Ascending aorta (tissue), 2 donors: ENCODE measurements around the gene PIGB. TPM values are rescaled to one million over a fixed set of nuclear protein-coding genes. Genes with fewer than 3 reads are reported as not detected.
"Not testable (repeated sequence)": the region's sequence is repeated elsewhere in the genome, so short reads cannot be mapped to it uniquely, and the experiment has no call there.

Experiments used
- DNase-seq, 2 donors: peaks; one replicate each; pipeline ENCODE4 v3.0.0-alpha.2; 2019; ENCODE audit warnings: low spot score in 2 of 2
- H3K27ac ChIP-seq, 2 donors: fragments of 200-600 bp; sonication (generic); one replicate each; pipeline ENCODE4 v1.5.1; 2016 to 2017; ENCODE audit warnings: mild to moderate bottlenecking in 1 of 2
- H3K27me3 ChIP-seq: fragments of 200-600 bp; sonication (generic); one replicate; pipeline ENCODE4 v1.5.1; 2017
- H3K36me3 ChIP-seq, 2 donors: fragments of 200-600 bp; sonication (generic); one replicate each; pipeline ENCODE4 v1.5.1; 2016
- H3K4me1 ChIP-seq, 2 donors: fragments of 200-600 bp; sonication (generic); one replicate each; pipeline ENCODE4 v1.5.1; 2016 to 2017; ENCODE audit warnings: mild to moderate bottlenecking in 1 of 2
- H3K4me3 ChIP-seq, 2 donors: fragments of 200-600 bp; sonication (generic); one replicate each; pipeline ENCODE4 v1.5.1; 2016 to 2017; ENCODE audit warnings: mild to moderate bottlenecking in 1 of 2
- H3K9me3 ChIP-seq, 2 donors: fragments of 200-600 bp; sonication (generic); one replicate each; pipeline ENCODE4 v1.5.1; 2016
- intact Hi-C: fragments of 100-400 bp; cut with DNase I; formaldehyde crosslinking; loops from one replicate; pipeline ENCODE4 v1.15.1; 2023
- total RNA-seq: library from RNA; depleted of rRNA; stranded (reverse); fragments of >200 nt; gene quantifications from one replicate; pipeline ENCODE4 v1.1.0, GENCODE V29; 2016
- TF ChIP-seq, protein P1 (sequence below), 3 experiments: fragments of 200-600 bp in 2 of 3; fragments of 450-650 bp in 1 of 3; sonication (generic) in 2 of 3; IDR thresholded peaks; one replicate each; pipeline ENCODE4 v1.5.1; 2016 to 2019; ENCODE audit warnings: antibody characterized with exemption in 3 of 3, mild to moderate bottlenecking in 1 of 3, moderate library complexity in 1 of 3

The PIGB gene
- total RNA-seq, 1 donor from 2014 or later, result 50.3 TPM

DNA sequence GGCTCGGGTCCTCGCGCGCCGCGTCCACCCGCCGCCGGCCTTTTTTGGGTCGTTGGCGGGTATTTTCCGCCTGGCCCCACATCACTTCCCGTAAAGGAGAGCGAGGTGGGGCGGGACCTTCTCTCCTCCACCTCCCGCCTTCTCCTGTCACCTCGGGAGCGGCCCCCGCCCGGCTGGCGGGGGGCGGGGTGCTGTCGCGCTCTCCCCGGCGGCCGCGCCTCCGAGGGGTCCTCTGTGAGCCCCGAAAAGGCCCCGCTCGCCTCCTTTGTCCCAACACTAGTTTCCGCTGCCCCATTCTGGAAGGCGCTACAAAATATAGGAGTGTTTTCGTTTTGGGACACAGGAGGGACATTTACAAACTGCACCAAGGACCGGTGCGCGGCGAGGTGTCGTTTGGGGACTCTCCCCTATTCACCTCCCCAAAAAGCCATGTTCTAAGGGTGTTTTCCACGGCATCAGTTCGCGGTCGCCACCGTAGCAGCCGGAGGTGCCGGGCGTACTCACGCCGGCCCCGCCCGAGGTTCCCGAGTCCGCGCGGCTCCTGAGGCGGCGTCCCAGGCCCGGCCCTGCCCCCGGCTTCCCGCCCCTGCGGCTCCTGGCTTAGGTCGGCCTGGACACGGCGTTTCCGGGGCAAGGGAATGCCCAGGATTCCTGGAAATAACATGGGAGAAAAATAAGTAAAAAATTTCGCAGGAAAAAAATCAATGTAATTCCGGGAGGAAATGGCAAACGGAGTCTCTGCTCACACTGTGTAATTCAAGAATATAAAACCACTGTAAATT, 29.1 kb upstream of the PIGB start, which contains the start of gene RAB27A:
TSS of gene RAB27A (minus strand) at position 68 of the 782 bp plus-strand sequence. CDS start 54,879 bp downstream, outside the sequence.
- TF ChIP-seq, protein P1, sequence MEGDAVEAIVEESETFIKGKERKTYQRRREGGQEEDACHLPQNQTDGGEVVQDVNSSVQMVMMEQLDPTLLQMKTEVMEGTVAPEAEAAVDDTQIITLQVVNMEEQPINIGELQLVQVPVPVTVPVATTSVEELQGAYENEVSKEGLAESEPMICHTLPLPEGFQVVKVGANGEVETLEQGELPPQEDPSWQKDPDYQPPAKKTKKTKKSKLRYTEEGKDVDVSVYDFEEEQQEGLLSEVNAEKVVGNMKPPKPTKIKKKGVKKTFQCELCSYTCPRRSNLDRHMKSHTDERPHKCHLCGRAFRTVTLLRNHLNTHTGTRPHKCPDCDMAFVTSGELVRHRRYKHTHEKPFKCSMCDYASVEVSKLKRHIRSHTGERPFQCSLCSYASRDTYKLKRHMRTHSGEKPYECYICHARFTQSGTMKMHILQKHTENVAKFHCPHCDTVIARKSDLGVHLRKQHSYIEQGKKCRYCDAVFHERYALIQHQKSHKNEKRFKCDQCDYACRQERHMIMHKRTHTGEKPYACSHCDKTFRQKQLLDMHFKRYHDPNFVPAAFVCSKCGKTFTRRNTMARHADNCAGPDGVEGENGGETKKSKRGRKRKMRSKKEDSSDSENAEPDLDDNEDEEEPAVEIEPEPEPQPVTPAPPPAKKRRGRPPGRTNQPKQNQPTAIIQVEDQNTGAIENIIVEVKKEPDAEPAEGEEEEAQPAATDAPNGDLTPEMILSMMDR (IDR thresholded peaks at IDR 0.05), result no peak
- H3K27ac ChIP-seq, result peak within 1 kb of the TSS; percentile 90 to 96
- peak within 1 kb of the TSS; percentile 60 to 95 for H3K4me3 ChIP-seq
- peaks cover 0 to 10% of the 10 kb centered on the region in 2 donors for H3K4me1 ChIP-seq
- no peaks in the 10 kb centered on the region for H3K9me3 ChIP-seq
- H3K36me3 ChIP-seq, result no peaks in the 10 kb centered on the region
- peak; percentile 41 to 88 for DNase-seq
- intact Hi-C loops, result loop anchor here (1.0 to 10.0 kb wide), 4 partner anchors 28 to 1315 kb away; partner anchors contain the start of gene UNC13C
- no peaks in the 10 kb centered on the region for H3K27me3 ChIP-seq

DNA sequence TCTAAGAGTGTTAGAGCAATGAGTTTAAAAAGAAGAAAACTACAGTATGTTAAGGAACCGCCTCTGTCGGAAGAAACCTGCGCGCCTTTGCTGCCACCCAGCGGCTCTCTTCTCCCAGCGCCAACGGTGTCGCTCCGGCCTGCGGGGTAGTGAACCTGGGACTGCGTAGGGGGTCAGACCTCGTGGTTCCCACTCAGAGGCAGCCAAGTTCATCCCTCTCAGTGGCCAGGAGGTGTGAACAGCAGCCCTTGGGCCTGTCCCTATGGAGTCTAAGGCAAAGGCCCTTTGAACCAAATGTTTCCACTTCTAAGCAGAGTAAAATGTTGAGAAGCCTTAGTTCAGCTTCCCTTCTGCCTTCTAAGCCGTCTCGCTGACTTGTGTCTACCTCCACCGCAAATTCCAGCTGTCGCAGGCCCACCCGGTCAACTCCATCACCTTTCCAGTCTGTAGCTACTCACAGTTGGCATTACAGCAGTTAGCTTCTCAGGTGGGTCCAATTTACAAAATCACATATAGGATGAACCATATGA, 28.4 kb upstream of the PIGB start:
- H3K27me3 ChIP-seq, result no peaks in the 10 kb centered on the region
- intact Hi-C loops, result loop anchor here (1.0 to 10.0 kb wide), 3 partner anchors 73 to 1316 kb away; partner anchors contain the start of gene UNC13C
- peak overlapping the region; percentile 90 to 96 for H3K27ac ChIP-seq
- peak; percentile 40 to 92 for DNase-seq
- no peaks in the 10 kb centered on the region for H3K36me3 ChIP-seq
- no peaks in the 10 kb centered on the region for H3K9me3 ChIP-seq
- peaks cover 0 to 7% of the 10 kb centered on the region in 2 donors for H3K4me1 ChIP-seq
- peak overlapping the region; percentile 60 to 95 for H3K4me3 ChIP-seq
- TF ChIP-seq, protein P1 (IDR thresholded peaks at IDR 0.05), result peak; percentile 85 to 93 (median 87)

DNA sequence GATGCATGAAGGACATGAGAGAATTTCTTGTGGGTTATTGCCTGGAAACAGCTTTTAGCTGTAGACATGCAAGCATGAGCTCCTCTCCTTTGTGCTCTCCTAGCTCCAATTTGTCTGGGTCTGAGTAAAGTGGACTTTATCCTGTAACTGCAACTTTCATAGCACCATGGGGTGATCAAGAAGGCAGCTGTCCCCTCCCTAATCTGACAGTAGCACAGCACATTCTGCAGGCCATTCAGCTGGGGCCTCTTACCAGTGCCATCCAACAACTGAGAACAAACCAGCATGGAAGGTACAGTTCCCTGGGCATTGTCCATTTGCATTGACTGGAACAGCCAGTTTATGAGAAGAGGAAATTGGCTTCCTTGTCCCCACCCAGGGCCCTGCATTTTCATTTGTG, 21.7 kb upstream of the PIGB start:
- H3K4me3 ChIP-seq, result no peak overlapping the region
- TF ChIP-seq, protein P1 (IDR thresholded peaks at IDR 0.05), result no peak
- intact Hi-C loops, result loop anchor here (10.0 kb wide), 1 partner anchor 1323 kb away; the partner anchor contains the start of gene UNC13C
- H3K27me3 ChIP-seq, result no peaks in the 10 kb centered on the region
- H3K4me1 ChIP-seq, result no peaks in the 10 kb centered on the region
- no peak for DNase-seq
- H3K27ac ChIP-seq, result no peak overlapping the region
- H3K9me3 ChIP-seq, result no peaks in the 10 kb centered on the region
- H3K36me3 ChIP-seq, result no peaks in the 10 kb centered on the region

DNA sequence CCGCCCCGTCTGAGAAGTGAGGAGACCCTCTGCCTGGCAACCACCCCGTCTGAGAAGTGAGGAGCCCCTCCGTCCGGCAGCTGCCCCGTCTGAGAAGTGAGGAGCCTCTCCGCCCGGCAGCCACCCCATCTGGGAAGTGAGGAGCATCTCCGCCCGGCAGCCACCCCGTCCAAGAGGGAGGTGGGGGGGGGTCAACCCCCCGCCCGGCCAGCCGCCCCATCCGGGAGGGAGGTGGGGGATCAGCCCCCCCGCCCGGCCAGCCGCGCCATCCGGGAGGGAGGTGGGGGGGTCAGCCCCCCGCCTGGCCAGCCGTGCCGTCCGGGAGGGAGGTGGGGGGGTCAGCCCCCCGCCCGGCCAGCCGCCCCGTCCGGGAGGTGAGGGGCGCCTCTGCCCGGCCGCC, 16.2 kb upstream of the PIGB start:
- DNase-seq, intact Hi-C loops, H3K4me3 ChIP-seq, H3K27me3 ChIP-seq, H3K27ac ChIP-seq, H3K36me3 ChIP-seq, H3K9me3 ChIP-seq, H3K4me1 ChIP-seq: not testable (repeated sequence)

DNA sequence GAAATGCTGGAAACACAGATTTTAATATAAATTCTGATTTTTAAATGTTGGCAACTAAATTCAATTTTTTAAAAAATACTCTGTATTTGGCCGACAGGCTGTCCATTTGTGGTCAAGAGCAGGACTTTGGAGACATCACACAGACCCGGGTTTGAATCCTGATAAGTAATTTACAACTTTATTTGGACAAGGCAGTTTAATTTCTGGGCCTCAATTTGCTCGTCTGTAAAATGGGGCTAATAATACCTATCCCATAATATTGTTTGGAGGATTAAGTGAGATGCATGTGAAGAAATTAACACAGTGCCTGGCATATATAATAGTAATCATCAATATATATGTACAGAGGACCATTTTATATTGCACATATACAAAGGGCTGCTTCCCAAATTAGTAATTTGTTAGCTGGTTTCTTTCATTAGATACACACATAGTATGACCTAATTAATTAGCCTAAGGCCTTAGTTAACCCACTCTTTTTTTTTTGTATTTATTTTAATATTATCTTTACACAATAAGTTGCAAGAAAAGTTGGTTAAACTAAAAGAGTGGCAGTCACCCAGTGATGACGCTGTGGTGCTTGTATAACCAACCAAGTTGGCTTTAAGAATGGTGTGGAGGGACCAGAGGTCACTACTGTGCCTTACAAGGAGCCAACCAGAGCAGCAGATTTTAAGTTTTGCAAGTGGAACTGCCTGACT, 665 bp downstream of the PIGB start:
- H3K27ac ChIP-seq, result peak overlapping the region; percentile 89
- intact Hi-C loops, result loop anchor here (2.0 kb wide), 1 partner anchor 89 kb away; the partner anchor contains the start of genes CCPG1 and PIERCE2
- H3K36me3 ChIP-seq, result peaks cover 0 to 1% of the 10 kb centered on the region in 2 donors
- TF ChIP-seq, protein P1 (IDR thresholded peaks at IDR 0.05), result no peak
- DNase-seq, result peak in 1 of 2 donors; percentile 72
- peaks cover 0 to 17% of the 10 kb centered on the region in 2 donors for H3K4me1 ChIP-seq
- no peaks in the 10 kb centered on the region for H3K9me3 ChIP-seq
- H3K4me3 ChIP-seq, result peak overlapping the region; percentile 65 to 71
- H3K27me3 ChIP-seq, result no peaks in the 10 kb centered on the region
